Activated naive CD8-positive, alpha-beta T cell treated with anti-CD3 and anti-CD28 coated beads, Interleukin-2, amount 50 U/mL, for 16 hours (primary cell): ENCODE measurements around the gene ANKS1B.
"Not testable (repeated sequence)": the region's sequence is repeated elsewhere in the genome, so short reads cannot be mapped to it uniquely, and the experiment has no call there.

ENCODE experiments used
- DNase-seq: peaks from one replicate; pipeline ENCODE4 v3.0.0-alpha.2; 2020; ENCODE audit warnings: low read depth, low spot score

ANKS1B gene

GRCh38 chr12:99765469-99766114 lies 219.1 kb downstream of the ANKS1B start:
- DNase-seq: no peak

GRCh38 chr12:99759444-99759843 lies 225.3 kb downstream of the ANKS1B start:
- DNase-seq: no peak

DNA sequence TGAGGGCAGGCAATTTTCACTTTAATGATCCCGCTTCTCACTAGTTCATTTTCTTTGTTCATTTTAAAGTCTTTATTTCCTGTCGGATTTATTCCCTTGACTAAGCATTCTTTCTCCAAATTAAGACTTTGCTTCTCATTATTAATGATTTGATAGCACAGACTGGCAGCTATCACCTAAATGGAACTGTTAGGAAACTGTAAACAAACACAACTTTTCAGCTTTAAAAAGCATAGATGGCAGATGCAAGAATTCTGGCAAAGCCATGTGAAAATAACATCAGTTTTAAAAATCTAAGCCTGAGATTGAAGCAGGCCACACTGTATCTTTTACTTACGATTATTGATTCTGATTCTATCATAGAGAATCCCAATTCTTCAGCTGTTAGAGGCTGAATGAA lies 225.7 kb downstream of the ANKS1B start:
- DNase-seq: no peak

DNA sequence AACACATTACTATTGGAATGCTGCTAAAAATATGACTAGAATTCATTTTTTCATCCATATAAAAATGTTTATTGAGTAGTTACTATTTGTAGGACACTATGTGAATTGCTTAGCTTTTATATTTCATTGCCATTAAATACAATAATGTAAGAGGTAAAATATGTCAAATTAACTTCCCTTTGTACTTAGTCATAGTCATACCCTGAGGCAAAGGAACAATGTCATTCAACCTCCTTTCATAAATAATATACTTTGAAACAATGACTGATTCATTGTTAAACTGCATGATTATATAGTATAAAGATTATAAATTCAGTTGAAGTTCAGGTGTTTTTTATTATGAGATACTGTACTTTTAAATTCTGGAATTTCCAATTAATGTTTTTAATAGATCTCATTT lies 232.0 kb downstream of the ANKS1B start:
- DNase-seq: no peak

DNA sequence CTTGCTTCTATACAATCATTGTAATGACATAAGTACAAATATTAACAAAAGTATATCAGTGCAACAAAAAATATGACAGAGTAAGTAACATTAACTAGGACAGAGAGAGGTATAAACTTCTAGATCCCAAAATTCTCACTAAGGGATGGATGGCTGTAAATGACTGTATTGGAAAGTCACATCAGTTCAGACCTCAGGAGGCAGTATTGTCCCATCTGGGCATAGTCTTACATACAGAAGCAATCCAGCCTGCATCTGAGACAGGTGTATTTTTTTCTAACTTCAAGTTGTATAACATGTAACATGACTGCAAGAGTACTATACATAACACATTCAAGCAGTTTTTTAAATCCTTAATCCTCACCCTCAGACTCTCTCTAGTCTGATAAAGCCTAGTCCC lies 238.2 kb downstream of the ANKS1B start:
- DNase-seq: no peak

- no peak for DNase-seq
These were observed 238.8 kb downstream of the ANKS1B start for GRCh38 chr12:99745895-99746294.

- DNase-seq: no peak
These were observed 239.6 kb downstream of the ANKS1B start for GRCh38 chr12:99745121-99745520.

DNA sequence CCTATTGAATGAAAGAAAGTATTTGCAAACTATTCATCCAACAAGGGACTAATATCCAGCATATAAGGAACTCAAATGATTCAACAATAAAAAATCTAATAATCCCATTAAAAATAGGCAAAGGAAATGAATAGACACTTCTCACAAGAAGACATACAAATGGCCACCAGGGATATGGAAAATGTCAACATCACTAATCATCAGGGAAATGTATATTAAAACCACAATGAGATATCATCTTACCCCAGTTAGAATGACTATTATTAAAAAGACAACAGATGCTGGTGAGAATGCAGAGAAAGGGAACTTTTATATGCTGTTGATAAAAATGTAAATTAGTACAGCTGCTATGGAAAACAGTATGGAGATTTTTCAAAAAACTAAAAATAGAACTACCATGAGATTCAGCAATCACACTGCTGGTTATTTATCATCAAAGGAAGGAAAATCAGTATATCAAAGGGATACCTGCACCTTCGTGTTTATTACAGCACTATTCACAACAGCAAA lies 247.9 kb downstream of the ANKS1B start:
- DNase-seq: no peak

GRCh38 chr12:99732131-99732530 lies 252.6 kb downstream of the ANKS1B start:
- no peak for DNase-seq

- no peak for DNase-seq
These were observed 261.8 kb downstream of the ANKS1B start for GRCh38 chr12:99722690-99723486.

- no peak for DNase-seq
These were observed 262.9 kb downstream of the ANKS1B start for GRCh38 chr12:99721715-99722275.

DNA sequence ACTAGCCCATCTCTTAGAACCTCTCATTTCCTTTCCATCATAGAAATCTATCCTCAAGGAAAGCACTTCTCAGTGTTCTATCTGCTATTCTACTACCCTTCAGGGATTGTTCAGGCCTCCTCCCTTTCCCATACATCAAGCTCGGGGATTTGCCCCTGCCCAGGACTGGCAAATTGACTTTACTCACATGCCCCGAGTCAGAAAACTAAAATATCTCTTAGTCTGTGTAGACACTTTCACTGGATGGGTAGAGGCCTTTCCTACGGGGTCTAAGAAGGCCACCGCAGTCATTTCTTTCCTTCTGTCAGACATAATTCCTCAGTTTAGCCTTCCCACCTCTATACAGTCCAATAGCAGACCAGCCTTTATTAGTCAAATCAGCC lies 264.7 kb downstream of the ANKS1B start:
- DNase-seq: not testable (repeated sequence)

DNA sequence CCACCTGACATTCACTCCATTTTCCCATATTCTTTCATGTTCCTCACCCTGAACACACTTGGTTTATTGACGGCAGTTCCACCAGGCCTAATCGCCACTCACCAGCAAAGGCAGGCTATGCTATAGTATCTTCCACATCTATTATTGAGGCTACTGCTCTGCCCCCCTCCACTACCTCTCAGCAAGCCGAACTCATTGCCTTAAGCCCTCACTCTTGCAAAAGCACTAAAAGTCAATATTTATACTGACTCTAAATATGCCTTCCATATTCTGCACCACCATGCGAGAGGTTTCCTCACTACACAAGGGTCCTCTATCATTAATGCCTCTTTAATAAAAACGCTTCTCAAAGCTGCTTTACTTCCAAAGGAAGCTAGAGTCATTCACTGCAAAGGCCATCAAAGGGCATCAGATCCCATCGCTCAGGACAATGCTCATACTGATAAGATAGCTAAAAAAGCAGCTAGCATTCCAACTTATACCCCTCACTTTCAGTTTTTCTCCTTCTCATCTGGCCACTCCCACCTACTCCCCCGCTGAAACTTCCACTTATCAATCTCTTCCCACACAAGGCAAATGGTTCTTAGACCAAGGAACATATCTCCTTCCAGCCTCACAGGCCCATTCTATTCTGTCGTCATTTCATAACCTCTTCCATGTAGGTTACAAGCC lies 265.2 kb downstream of the ANKS1B start:
- not testable (repeated sequence) for DNase-seq

GRCh38 chr12:99715841-99716510 lies 268.8 kb downstream of the ANKS1B start:
- DNase-seq: not testable (repeated sequence)

DNA sequence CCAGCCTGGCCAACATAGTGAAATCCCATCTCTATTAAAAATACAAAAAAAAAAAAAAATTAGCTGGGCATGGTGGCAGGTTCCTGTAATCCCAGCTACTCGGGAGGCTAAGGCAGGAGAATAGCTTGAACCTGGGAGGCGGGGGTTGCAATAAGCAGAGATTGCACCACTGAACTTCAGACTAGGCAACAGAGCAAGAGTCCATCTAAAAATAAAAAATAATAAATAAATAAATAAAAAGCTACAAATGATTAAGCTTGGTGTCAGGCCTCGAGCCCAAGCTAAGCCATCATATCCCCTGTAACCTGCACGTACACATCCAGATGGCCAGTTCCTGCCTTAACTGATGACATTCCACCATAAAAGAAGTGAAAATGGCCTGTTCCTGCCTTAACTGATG lies 269.8 kb downstream of the ANKS1B start:
- not testable (repeated sequence) for DNase-seq

- DNase-seq: no peak
These were observed 270.7 kb downstream of the ANKS1B start for GRCh38 chr12:99713946-99714520.

GRCh38 chr12:99712281-99712680 lies 272.5 kb downstream of the ANKS1B start:
- no peak for DNase-seq

DNA sequence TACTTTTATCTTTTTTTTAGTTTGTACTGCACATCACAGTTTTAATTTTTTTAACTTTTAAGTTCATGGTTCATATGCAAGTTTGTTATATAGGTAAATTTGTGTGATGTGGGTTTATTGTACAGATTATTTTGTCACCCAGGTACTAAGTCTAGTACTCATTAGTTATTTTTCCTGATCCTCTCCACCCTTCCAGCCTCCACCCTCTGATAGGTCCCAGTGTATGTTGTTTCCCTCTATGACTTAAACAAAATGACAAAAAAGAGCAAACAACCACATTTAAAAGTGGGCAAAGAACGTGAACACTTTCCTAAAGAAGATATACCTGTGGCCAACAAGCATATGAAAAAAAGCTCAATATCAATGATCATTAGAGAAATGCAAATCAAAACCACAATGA lies 273.5 kb downstream of the ANKS1B start:
- no peak for DNase-seq

GRCh38 chr12:99709619-99710018 lies 275.1 kb downstream of the ANKS1B start:
- no peak for DNase-seq

DNA sequence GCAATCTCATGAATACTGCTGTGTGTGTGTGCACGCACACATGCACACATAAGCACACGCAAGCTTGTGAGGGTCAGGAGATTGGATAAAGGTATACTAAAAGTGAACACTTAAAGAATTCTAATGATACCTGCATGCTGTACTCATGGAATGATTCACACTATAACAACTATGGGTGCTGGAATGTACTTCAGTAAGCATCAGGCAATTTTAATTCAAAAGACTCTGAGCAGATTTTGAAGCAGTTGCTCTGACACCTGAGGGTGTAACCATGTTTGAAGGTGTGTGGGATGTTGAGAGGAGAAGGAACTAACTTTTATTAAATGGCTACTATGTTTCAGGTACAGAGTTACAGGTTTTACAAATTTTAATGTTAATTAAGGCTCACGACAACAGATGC lies 275.6 kb downstream of the ANKS1B start:
- DNase-seq: no peak

- DNase-seq: no peak
These were observed 276.9 kb downstream of the ANKS1B start for GRCh38 chr12:99707883-99708282.
